Skeletal muscle cell (primary cell): Measurements from ENCODE around the gene SMTNL1.
A peak's percentile ranks its signal among the peaks of the same experiment; 100 is the strongest.

Experiments
- DNase-seq: peaks from one replicate; pipeline ENCODE4 v3.0.0-alpha.2; 2010; ENCODE audit warnings: low read depth
- H3K4me3 ChIP-seq: 2 replicates; pipeline ENCODE4 v1.5.1; 2011; ENCODE audit warnings: low read depth, mild to moderate bottlenecking, control low read depth, low read length, moderate library complexity

Gene SMTNL1

GRCh38 chr11:57541169-57541568 lies 3.8 kb downstream of the SMTNL1 start:
- H3K4me3 ChIP-seq, result no peak overlapping the region
- no peak for DNase-seq

- no peak for DNase-seq
Observed at GRCh38 chr11:57542582-57542981, 5.2 kb downstream of the SMTNL1 start.

GRCh38 chr11:57543593-57543992 lies 6.2 kb downstream of the SMTNL1 start:
- no peak for DNase-seq
- H3K4me3 ChIP-seq, result no peak overlapping the region

More at GRCh38 chr11:57542582-57542981, 5.2 kb downstream of the SMTNL1 start:
- H3K4me3 ChIP-seq, result no peak overlapping the region

- no peak for DNase-seq
- no peak overlapping the region for H3K4me3 ChIP-seq
Observed at GRCh38 chr11:57544566-57544965, 7.2 kb downstream of the SMTNL1 start.

GRCh38 chr11:57545883-57546282 lies 8.5 kb downstream of the SMTNL1 start:
- no peak for DNase-seq
- H3K4me3 ChIP-seq, result no peak overlapping the region

GRCh38 chr11:57546451-57546850 lies 9.1 kb downstream of the SMTNL1 start:
- no peak for DNase-seq
- no peak overlapping the region for H3K4me3 ChIP-seq

- no peak overlapping the region for H3K4me3 ChIP-seq
- DNase-seq, result no peak
Observed at GRCh38 chr11:57546869-57547475, 9.6 kb downstream of the SMTNL1 start.

GRCh38 chr11:57547854-57548377 lies 10.5 kb downstream of the SMTNL1 start:
- no peak overlapping the region for H3K4me3 ChIP-seq
- no peak for DNase-seq

GRCh38 chr11:57549983-57550382 lies 12.6 kb downstream of the SMTNL1 start:
- DNase-seq, result no peak

GRCh38 chr11:57551941-57552340 lies 14.5 kb downstream of the SMTNL1 start:
- DNase-seq, result no peak
- H3K4me3 ChIP-seq, result no peak overlapping the region

More at GRCh38 chr11:57549983-57550382, 12.6 kb downstream of the SMTNL1 start:
- H3K4me3 ChIP-seq, result no peak overlapping the region

GRCh38 chr11:57552479-57552878 lies 15.1 kb downstream of the SMTNL1 start:
- DNase-seq, result no peak
- no peak overlapping the region for H3K4me3 ChIP-seq

GRCh38 chr11:57555393-57555792 lies 18.0 kb downstream of the SMTNL1 start:
- H3K4me3 ChIP-seq, result no peak overlapping the region
- DNase-seq, result no peak

- H3K4me3 ChIP-seq, result no peak overlapping the region
- DNase-seq, result no peak
Observed at GRCh38 chr11:57556041-57556440, 18.6 kb downstream of the SMTNL1 start.

GRCh38 chr11:57560146-57560545 lies 22.8 kb downstream of the SMTNL1 start:
- DNase-seq, result no peak
- no peak overlapping the region for H3K4me3 ChIP-seq

GRCh38 chr11:57562596-57562995 lies 25.2 kb downstream of the SMTNL1 start:
- H3K4me3 ChIP-seq, result no peak overlapping the region
- DNase-seq, result no peak

GRCh38 chr11:57566005-57566904 lies 28.9 kb downstream of the SMTNL1 start:
- peak overlapping the region; percentile 81 for H3K4me3 ChIP-seq
- DNase-seq, result no peak

GRCh38 chr11:57566905-57567514 lies 29.6 kb downstream of the SMTNL1 start:
- H3K4me3 ChIP-seq, result peak overlapping the region; percentile 81
- no peak for DNase-seq

- no peak for DNase-seq
Observed at GRCh38 chr11:57567515-57568329, 30.3 kb downstream of the SMTNL1 start, which contains the start of gene UBE2L6. UBE2L6 (minus strand) TSS chr11:57567672; CDS start chr11:57567611, 61 bp downstream.

GRCh38 chr11:57568330-57568766 lies 31.0 kb downstream of the SMTNL1 start:
- peak; percentile 26 for DNase-seq
- H3K4me3 ChIP-seq, result peak overlapping the region; percentile 81

More at GRCh38 chr11:57567515-57568329, 30.3 kb downstream of the SMTNL1 start, which contains the start of gene UBE2L6:
- peak within 1 kb of the TSS; percentile 81 for H3K4me3 ChIP-seq
